ENCODE measurements around the gene YWHAG. TPM values are rescaled to one million over a fixed set of nuclear protein-coding genes. Genes with fewer than 3 reads are reported as not detected.

Gene YWHAG
- total and polyA plus RNA-seq, 12 donors = 50.5 to 309 (median 98.0) TPM

DNA sequence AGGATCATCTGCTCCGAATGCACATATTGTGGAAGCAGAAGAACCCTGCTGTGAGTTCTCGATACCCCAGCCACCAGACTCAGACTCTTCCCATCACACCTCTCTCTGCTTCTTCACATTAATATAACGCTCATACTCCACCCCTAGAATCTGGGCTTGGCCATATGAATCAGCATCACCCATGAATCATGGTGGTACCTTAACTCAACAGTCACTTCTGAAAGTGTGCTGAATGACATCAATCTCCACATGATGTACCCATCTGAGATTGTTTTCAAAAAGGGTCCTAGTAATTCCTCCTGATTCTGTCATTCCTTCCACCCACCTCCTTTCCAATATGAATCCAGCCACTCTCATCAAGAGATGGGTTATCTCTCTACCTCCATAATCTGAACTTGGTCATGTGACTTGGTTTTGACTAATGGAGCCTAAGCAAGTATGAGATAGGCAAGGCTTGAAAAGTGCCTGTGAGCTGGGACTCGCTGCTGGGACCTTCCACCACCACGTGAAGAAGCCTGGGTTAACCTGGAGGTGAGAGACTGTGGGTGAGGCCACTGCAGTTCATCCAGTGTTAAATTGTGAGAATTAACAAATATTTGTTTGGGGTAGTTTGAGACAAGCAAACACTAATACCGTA, 15.4 kb downstream of the YWHAG start:
- Histone ChIP-seq H3K4me1 (replicated peaks in 1 of 2) (peaks cover 31 to 60% of the 10 kb centered on the region in 2 donors), H3K36me3 (replicated peaks in 1 of 2) (peaks cover 0 to 53% of the 10 kb centered on the region in 2 donors), H3K27me3 (no peaks in the 10 kb centered on the region), H3K4me3 (no peak overlapping the region), H3K27ac (peak overlapping the region in 3 of 5 donors; percentile 12 to 35 (median 12)), H3K9me3 (replicated peaks in 1 of 3) (no peaks in the 10 kb centered on the region)
- DNase-seq = no peak
- intact Hi-C loops (cut with DNase I) = no loop called here
- TF ChIP-seq POLR2A (IDR thresholded peaks at IDR 0.05) = no peak
- TF ChIP-seq, protein P1, sequence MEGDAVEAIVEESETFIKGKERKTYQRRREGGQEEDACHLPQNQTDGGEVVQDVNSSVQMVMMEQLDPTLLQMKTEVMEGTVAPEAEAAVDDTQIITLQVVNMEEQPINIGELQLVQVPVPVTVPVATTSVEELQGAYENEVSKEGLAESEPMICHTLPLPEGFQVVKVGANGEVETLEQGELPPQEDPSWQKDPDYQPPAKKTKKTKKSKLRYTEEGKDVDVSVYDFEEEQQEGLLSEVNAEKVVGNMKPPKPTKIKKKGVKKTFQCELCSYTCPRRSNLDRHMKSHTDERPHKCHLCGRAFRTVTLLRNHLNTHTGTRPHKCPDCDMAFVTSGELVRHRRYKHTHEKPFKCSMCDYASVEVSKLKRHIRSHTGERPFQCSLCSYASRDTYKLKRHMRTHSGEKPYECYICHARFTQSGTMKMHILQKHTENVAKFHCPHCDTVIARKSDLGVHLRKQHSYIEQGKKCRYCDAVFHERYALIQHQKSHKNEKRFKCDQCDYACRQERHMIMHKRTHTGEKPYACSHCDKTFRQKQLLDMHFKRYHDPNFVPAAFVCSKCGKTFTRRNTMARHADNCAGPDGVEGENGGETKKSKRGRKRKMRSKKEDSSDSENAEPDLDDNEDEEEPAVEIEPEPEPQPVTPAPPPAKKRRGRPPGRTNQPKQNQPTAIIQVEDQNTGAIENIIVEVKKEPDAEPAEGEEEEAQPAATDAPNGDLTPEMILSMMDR (IDR thresholded peaks at IDR 0.05) = no peak
- WGBS, 4 donors = 87 to 94% (median 93%) methylated on average over 6 of the region's 6 CpGs

DNA sequence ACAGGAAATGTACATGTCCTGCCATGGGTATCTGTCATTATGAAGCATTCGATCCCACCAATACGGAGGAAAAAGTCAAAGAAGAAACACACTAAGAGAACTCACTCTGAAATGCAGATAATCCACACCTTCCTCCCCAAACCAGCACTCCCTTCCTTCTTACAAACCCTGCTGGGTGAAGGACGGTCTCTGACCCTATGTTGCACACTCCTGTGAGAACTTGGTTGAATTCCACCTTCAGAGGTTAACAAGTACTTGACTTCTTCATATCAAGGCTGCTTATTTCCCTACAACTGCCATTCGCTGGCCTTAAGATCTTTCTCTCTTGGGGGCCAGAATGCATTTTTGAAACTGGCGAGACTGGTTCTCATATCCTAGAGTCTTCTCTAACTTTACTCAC, 16.6 kb downstream of the YWHAG start:
- H3K4me1 ChIP-seq (replicated peaks in 1 of 2) = peaks cover 29 to 60% of the 10 kb centered on the region in 2 donors
- WGBS, 4 donors = 81 to 89% (median 85%) methylated on average over 5 of the region's 5 CpGs
- H3K27ac ChIP-seq = peak overlapping the region in 2 of 5 donors; percentile 47 to 85
- no peak overlapping the region for H3K4me3 ChIP-seq
- no peaks in the 10 kb centered on the region for H3K27me3 ChIP-seq
- DNase-seq = no peak
- peaks cover 0 to 51% of the 10 kb centered on the region in 2 donors for H3K36me3 ChIP-seq (replicated peaks in 1 of 2)
- TF ChIP-seq, protein P1 (IDR thresholded peaks at IDR 0.05) = no peak
- no peak for TF ChIP-seq POLR2A (IDR thresholded peaks at IDR 0.05)
- intact Hi-C loops (cut with DNase I) = no loop called here
- H3K9me3 ChIP-seq (replicated peaks in 1 of 3) = no peaks in the 10 kb centered on the region

DNA sequence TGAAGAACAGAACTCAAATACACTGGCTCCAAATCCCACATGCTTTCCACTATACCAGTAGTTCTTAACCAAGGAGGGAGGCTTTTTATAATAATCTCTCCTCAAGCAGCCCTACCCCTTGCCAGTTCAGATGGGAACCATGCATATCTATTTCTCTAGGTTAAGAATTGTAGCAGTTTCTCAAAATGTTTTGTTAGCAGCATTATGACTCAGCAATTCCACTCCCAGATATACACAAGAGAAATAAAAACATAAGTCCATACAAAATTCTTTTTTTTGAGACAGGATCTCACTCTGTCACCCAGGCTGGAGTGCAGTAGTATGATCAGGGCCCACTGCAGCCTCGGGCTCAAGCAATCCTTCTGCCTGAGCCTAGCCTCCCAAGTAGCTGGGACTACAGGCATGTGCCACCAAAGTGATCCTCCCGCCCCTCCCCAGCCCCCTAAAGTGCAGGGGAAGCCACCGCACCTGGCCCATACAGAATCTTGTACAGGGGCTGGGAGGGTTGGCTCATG, 18.1 kb downstream of the YWHAG start:
- Histone ChIP-seq H3K36me3 (replicated peaks in 1 of 2) (peaks cover 0 to 36% of the 10 kb centered on the region in 2 donors), H3K27me3 (no peaks in the 10 kb centered on the region), H3K9me3 (replicated peaks in 1 of 3) (no peaks in the 10 kb centered on the region), H3K27ac (peak overlapping the region in 4 of 5 donors; percentile 60 to 85 (median 77)), H3K4me1 (replicated peaks in 1 of 2) (peaks cover 27 to 60% of the 10 kb centered on the region in 2 donors), H3K4me3 (no peak overlapping the region)
- DNase-seq = peak in 1 of 7 donors; percentile 55
- 13 to 59% (median 40%) methylated on average over 1 to 3 of the region's 3 CpGs for WGBS, 4 donors
- intact Hi-C loops (cut with DNase I) = no loop called here
- TF ChIP-seq POLR2A (IDR thresholded peaks at IDR 0.05) = peak in 1 of 2 donors; percentile 59
- TF ChIP-seq, protein P1 (IDR thresholded peaks at IDR 0.05) = no peak

DNA sequence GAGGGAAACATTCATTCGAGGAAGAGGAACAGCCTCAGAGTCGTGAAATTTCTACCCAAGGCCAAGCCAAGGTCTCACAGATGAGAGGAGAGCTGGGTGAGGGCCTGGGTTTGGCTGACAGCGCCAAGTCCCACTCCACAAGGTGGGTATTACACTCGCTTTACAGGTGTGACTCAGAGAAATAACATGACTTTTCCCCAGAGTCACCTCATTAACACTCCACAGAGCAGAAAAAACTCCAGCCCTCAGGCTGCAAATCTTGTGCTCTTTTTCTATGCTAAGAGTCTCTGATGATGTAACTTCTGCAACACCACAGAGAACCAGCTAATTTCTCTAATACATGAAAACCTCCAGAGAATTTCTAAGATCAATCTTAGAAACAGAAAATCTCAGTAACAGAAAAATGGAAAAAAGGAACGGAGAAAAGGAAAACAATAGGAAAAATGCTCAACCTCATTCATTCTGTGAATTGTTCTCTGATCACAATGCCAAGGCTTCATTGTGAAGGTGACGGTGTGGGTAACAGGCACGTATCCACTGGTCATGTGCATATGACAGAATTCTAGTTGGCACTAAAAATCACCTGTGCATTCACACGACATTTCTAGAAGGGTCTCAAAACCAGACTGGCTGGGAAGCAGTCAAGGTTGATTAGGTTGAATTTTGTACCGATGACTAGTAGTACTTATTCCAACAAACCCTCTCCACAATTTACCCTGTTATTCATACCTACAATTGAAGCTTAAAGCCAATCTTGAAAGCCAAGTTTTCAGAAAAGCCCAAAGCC, 20.3 kb downstream of the YWHAG start:
- WGBS, 4 donors = 44 to 52% (median 46%) methylated on average over 9 of the region's 9 CpGs
- intact Hi-C loops (cut with DNase I) = no loop called here
- H3K4me1 ChIP-seq (replicated peaks in 1 of 2) = peaks cover 37 to 79% of the 10 kb centered on the region in 2 donors

More for the DNA sequence above, 20.3 kb downstream of the YWHAG start:
- peak overlapping the region in 3 of 5 donors; percentile 57 to 85 (median 78) for H3K27ac ChIP-seq
- TF ChIP-seq, protein P1 (IDR thresholded peaks at IDR 0.05) = no peak
- TF ChIP-seq POLR2A (IDR thresholded peaks at IDR 0.05) = no peak
- peak in 3 of 7 donors; percentile 37 to 50 (median 38) for DNase-seq
- H3K4me3 ChIP-seq = no peak overlapping the region
- peaks cover 0 to 14% of the 10 kb centered on the region in 2 donors for H3K36me3 ChIP-seq (replicated peaks in 1 of 2)
- H3K27me3 ChIP-seq = no peaks in the 10 kb centered on the region
- H3K9me3 ChIP-seq (replicated peaks in 1 of 3) = no peaks in the 10 kb centered on the region
